Activated CD8-positive, alpha-beta memory T cell treated with anti-CD3 and anti-CD28 coated beads for 36 hours (primary cell): ENCODE measurements around the gene DCTN1. TPM values are rescaled to one million over a fixed set of nuclear protein-coding genes. Genes with fewer than 3 reads are reported as not detected.

Experiments used
- CTCF ChIA-PET: fragments of 350-600 bp; sonication (Branson Sonifier 250); formaldehyde crosslinking; loops from one replicate; lab custom pipeline; 2021; ENCODE audit warnings: antibody characterized with exemption; lab: Charles Lee
- POLR2A ChIA-PET: fragments of 350-600 bp; sonication (Branson Sonifier 250); formaldehyde crosslinking; loops from one replicate; lab custom pipeline; 2021; ENCODE audit warnings: antibody characterized with exemption; lab: Charles Lee
- total RNA-seq, 2 experiments: library from RNA; stranded (reverse); gene quantifications; one replicate each; pipeline ENCODE4 v1.2.3, GENCODE V29; 2021

Gene DCTN1
- total RNA-seq, 2 experiments from 2014 or later, result 92.9 to 102 TPM

DNA sequence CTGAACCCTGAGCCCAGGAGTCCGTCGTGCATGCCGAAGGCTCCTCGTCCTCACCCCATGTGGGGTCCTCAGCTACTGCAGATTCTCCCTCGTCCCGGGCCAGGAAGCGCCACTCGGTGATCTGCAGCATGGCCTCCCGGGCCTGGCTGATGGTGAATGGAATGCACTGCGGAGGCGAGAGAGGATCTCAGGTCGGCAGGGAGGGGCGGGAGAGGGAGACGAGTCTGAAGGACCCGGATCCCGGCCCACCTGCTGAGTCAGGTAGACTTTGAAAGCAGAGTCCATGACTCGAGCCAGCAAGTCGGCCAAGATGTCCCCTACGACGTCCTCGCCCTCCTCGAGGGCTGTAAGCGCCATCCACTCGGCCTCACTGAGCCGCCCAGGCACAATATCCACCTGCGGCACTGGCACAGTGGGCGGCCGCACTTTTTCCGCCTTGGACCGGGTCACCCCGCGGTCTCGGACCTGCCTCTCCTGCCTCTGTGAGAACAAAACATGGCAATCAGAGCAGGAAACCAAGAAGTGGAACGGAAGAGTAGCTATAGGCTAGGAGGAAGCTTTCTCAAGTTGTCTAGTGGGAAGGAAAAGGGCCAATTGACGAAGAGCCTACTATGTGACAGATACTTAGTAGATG is 35.8 kb upstream of the DCTN1 start:
- ChIA-PET CTCF (no interaction called here), POLR2A (no interaction called here)

DNA sequence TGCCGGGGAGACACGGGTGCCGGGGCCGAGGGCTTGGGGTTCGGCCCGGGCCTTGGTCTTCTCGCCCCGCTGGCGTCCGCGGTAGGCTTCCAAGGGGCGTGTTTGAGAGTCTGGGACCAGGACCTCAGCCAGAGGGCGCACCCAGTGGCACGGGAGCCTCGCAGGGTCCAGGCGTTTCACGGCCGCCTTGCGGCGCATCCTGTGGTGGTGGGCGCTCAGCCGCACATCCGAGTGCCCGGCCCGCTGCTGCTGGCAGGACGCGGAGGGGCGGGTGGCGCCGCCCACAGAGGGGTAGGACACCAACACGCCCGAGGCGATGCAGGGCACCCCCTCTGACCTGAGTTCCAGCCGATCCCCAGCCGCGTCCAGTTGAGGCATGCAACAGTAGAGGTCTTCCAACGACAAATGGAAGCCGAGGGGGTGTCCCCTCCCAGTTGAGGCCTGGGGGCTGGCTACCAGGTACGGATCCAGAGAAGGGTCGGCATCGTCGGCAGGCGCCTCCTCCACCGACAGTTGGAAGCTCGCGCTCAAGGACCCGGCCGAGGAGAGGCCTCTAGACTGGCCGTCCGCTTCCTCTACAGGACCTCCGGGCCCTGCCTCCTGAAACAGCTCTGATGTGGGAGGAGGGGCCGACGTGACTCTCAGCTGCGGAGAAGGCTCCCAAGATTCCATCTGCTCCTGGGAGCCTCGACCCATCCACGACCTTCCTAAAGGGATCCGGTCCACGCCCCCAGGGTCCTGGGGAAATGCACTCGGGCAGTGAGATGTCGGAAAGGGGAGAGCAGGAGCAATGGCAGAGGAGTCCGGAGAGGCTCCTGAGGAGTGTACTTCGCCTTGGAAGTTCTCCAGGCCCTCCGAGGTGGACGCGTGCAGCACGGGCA is 35.0 kb upstream of the DCTN1 start:
- ChIA-PET CTCF (interaction anchor here (0.9 kb wide), 1 partner anchor 23 kb away, joined by 9 read pairs; no protein-coding TSS in a partner anchor), POLR2A (no interaction called here)

DNA sequence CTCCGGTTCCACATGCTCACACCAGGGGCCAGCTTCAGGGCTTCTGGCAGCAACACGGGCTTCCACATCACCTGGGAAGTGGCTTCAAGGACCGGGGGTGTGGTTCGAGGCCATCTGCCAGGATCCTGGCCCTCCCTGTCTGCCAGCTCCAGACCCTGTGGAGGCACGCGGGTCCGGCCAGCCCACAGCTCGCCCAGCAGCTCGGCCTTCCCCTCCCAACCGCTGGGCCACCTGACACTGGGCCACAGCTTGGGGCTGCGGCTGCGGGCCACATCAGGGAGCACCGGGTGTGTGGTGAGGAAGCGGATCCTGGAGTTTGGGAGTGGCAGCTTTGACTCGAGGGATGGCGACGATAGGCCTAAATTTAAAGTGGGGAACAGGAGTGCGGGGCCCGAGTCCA is 34.3 kb upstream of the DCTN1 start:
- ChIA-PET POLR2A (no interaction called here), CTCF (interaction anchor here (0.9 kb wide), 1 partner anchor 22 kb away, joined by 9 read pairs; no protein-coding TSS in a partner anchor)

DNA sequence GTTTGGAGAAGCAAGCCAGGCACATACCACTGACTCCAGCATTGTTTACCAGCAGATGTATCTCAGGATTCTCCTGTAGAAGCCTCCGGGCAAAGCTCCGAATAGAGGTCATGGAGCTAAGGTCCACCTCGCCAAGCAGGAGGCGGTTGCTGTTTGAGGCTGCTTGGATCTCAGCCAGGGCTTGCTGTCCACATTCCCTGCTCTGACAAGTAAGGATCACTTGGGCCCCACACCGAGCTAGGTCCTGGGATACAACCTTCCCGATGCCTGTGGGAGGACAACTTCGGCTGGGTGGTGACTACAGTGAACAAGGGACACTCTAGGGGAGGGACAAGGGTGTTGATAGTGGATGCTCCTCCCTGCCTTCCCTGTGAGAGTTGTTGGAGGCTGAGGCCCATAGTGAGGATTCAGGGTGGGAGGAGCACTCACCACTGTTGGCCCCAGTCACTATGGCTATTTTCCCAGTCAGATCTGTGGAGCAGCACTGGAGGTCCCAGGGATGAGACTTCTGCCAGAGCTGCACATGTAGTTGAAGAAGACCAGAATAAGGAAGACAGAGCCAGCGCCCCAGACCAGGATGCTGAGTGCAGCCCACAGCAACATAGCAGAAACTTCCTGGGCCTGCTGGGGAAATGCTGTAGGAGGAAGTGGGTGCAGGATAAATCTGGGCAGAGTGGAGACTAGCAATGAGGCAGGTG is 33.0 kb upstream of the DCTN1 start:
- POLR2A ChIA-PET, result no interaction called here
- CTCF ChIA-PET, result no interaction called here

DNA sequence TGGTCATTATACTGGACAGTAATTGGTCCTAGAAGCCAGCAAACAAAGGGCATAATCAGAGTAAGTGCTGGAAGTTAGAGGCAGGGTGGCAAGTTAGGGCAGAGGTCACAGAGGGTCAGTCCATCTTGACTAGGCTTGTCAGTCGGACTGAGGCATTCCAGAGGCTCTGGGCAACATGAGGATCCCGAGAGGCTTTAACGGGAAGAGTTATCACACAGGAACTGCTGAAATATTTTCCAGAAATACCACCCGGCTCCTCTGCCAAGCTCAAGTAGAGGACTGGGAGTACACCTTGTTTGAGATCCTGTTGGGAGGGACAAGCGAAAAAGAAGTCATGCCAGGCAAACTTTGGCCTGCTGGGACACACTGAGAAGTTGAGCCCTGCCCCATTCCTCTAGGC is 27.6 kb upstream of the DCTN1 start:
- CTCF ChIA-PET, result no interaction called here
- POLR2A ChIA-PET, result no interaction called here

DNA sequence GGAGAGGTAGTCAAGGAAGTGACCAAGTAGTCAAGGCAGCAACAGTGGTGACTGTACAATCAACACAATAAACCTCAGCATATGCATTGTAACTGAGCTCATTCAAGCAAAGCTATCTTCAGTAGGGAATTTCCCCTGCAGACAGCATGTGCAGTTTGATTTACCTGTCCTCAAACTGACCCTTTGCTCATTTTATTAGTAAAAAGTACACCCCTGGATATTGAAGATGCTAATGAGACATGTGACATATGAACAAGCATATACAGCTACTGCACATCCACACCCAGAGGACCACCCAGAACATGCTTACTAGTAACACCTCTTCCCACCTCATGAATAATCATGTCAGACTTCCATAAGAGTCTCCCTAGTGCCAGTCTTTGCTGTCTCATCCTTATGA is 25.9 kb upstream of the DCTN1 start:
- ChIA-PET POLR2A (no interaction called here), CTCF (no interaction called here)

DNA sequence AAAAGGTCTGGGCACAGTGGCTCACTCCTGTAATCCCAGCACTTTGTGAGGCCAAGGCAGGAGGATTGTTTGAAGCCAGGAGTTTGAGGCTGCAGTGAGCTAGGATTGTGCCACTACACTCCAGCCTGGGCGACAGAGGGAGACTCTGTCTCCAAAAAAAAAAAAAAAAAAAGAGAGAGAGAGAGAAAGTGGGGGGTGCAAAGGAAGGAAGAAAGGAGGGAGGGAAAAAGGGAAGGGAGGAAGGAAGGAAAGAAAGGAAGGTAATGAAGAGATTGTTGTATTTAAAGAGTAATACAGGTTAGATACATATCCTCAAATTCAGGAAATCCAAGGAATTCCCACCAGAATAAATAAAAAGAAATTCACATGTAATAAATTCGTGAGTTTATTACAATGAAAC is 21.8 kb upstream of the DCTN1 start:
- ChIA-PET CTCF (interaction anchor here (1.7 kb wide), 1 partner anchor 11 kb away, joined by 5 read pairs; no protein-coding TSS in a partner anchor), POLR2A (no interaction called here)

DNA sequence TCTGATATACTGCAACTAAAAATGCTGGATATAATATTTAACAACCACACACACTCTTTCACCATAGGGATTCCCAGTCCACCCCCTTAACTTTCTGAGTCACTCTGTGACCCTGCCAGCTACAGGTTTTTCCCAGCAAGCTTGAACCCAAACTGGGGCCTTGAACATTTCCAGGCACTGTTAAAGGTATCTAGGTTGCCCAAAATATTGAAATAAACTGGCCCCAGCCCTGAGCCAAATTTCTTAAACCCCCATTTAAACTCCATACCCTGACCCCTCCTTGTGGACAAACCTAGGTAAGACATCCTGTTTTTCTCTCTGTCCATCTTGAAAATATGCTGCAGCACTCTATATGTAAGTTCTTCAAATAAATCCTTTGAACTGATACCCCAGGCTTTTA is 19.7 kb upstream of the DCTN1 start:
- ChIA-PET POLR2A (no interaction called here), CTCF (interaction anchor here (0.7 to 2.1 kb wide), 3 partner anchors 32 to 151 kb away, joined by 3 to 6 read pairs (median 3); no protein-coding TSS in a partner anchor)

DNA sequence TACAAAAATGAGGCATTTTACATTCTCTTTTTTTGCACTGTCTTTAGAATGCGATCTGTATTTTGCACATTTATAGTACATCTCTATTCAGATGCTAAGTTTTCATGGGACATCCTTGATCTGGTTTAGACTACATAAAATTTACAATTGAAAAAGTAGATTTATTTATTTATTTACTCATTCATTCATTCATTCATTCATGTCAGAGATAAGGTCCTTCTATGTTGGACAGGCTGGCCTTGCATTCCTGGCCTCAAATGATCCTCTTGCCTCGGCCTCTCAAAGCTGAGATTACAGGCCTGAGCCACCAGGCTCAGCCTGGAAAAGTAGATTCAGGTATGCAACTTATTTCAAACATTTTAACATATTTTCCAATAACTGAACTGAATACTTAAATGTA is 16.0 kb upstream of the DCTN1 start:
- CTCF ChIA-PET, result no interaction called here
- POLR2A ChIA-PET, result no interaction called here

DNA sequence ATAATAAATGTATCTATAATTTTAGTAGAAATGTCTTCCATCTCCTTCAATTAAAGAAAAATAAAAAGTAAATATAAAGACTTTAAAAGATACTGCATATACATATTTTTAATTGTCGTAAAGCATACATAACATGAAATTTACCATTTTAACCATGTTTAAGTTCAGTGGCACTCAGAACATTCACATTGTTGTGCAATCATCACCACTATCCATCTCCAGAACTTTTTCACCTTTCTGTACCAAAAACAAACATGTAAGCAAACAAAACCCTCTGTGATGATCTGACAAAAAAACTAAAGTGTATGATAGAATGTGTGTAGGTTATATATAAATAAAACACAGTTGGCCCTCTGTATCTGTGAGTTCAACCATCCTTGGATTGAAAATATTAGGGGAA is 13.4 kb upstream of the DCTN1 start:
- CTCF ChIA-PET, result no interaction called here
- POLR2A ChIA-PET, result no interaction called here

DNA sequence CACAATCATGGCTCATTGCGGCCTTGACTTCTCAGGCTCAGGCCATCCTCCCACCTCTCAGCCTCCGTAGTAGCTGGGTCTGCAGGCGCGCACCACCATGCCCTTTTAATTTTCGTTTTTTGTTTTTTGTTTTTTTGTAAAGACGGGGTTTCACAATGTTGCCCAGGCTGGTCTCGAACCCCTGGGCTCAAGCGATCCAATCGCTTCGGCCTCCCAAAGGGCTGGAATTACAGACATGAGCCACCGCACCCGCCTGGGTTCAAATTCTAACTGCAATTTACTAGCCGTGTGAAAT is 12.3 kb upstream of the DCTN1 start:
- CTCF ChIA-PET, result interaction anchor here (0.6 to 1.5 kb wide), 7 partner anchors 13 to 245 kb away, joined by 3 to 9 read pairs (median 3); partner anchors contain the start of gene DCTN1
- POLR2A ChIA-PET, result interaction anchor here (0.6 kb wide), 1 partner anchor 29 kb away, joined by 3 read pairs; the partner anchor contains the start of gene C2orf81

DNA sequence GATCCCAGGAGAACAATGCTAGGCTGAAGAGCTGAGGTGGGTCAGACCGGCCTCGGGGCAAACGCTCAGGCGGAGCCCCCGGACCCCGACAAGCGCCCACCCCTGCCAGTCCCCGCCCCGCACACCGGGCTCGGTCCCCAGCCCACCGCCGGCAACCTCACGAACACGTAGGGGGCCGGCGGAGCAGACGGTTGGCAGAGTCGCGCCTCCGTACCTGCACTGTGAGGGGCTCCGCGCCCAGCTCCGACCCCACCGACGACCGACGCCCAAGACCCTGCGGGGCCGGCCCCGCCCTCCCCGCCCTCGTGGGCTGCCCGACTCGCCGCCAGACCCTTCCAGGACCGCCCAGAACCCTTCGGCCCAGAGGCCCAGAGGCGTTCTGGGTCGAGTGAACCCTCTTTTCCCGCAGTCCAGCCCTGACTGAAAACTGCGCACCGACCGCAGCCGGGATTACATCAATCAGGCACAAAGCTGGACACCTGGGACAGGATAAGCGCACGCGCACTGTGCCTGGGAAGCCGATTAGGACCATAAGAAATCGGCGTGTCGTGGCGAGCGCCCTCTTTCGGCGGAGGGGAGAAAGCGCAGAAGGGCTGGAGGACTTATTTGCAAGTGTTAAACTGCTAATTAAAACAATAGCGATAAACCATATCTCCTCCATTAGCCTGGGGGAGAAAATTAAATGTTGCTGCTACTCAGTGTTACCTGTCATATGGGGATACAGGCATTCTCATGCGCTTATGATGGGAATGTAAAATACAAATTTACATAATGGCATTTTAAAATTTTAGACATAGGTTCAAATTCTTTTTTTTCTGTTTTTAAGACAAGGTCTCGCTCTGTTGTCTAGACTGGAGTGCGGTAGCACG is 11.7 kb upstream of the DCTN1 start:
- ChIA-PET CTCF (interaction anchor here (0.5 to 2.4 kb wide), 17 partner anchors 9 to 1143 kb away, joined by 3 to 10 read pairs (median 3); partner anchors contain the start of gene DCTN1), POLR2A (interaction anchor here (0.6 to 0.7 kb wide), 2 partner anchors 29 to 30 kb away, joined by 3 read pairs; partner anchors contain the start of genes C2orf81 and WDR54)

DNA sequence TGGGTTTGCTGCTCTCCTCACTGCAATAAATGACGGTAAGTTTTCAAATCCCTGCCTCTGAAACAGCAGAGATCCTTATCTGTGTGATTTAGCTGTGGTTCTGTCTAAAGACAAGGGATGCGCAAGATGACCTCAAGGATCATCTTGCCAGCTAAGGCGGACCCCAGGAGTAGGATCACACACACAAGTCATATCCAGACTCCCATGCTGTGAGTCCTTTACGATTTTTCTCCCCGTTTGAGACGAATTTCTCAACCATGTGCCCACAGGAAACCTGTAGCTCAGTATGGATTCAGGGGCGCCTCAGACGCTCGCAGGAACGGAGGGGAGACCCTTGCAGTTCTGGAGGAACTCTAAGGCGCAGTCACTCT is 11.1 kb upstream of the DCTN1 start:
- POLR2A ChIA-PET, result interaction anchor here (0.7 kb wide), 1 partner anchor 30 kb away, joined by 3 read pairs; the partner anchor contains the start of genes C2orf81 and WDR54
- CTCF ChIA-PET, result interaction anchor here (0.5 to 2.4 kb wide), 14 partner anchors 10 to 1142 kb away, joined by 3 to 10 read pairs (median 4); partner anchors contain the start of gene DCTN1

DNA sequence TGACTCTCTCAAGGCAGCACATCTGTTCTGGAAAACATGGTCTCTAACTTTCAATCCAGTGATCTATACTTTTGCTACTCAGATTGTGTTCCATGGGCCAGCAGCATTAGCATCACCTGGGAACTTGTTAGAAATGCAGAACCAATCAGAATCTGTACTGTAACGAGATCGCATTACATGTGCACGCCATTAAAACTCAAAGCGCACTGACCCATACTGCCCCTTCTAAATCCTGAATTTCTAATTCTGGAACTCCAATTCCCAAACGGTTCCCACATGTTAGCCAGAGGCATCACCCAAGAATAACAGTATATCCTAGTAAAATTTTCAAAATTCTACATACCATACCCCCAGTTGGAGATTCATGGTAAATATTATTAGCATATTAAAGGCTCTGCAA is 10.5 kb upstream of the DCTN1 start:
- CTCF ChIA-PET, result interaction anchor here (1.1 to 2.4 kb wide), 5 partner anchors 11 to 192 kb away, joined by 3 to 10 read pairs (median 5); no protein-coding TSS in a partner anchor

DNA sequence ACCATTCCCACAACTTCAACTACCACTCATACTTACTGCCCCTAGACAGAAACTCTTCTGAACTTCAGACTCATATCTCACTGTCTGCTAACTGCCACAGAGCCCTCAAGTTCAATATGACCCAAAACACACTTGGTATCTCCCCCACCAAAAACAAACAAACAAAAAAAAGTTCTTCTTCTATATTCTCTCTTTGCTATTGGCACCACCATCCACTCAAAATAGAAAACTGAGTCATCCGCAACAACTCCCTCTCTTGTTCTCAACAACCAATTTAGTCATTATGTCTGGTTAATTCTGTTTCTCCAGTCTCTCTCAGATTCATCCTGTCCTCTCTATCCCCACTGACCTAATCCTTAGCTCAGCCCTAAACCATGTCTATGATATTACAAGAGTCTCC is 7.2 kb upstream of the DCTN1 start:
- ChIA-PET POLR2A (no interaction called here), CTCF (no interaction called here)

More for the DNA sequence above, 10.5 kb upstream of the DCTN1 start:
- POLR2A ChIA-PET, result no interaction called here

DNA sequence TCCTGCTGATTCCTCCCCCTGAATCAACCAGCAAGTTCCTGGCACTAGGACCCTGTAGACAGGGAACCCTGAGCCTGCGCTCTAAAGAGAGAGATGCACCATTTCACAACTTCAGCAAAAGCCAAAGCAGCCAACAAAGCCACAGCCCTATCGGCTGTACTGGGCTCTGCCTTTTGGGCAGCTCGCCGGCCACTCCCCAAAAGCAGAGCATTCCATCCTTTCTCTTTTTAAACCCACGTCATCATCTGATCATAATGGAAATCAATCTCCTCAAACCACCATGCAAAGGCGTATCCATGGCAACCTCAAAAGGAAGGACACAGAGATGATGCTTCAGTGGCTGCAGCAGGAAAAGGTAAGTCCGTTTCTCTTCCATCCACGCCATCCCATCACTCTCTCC is 5.3 kb upstream of the DCTN1 start:
- ChIA-PET POLR2A (interaction anchor here (0.6 kb wide), 1 partner anchor 415 kb away, joined by 3 read pairs; no protein-coding TSS in a partner anchor), CTCF (interaction anchor here (0.7 to 0.8 kb wide), 2 partner anchors 50 to 60 kb away, joined by 3 read pairs; no protein-coding TSS in a partner anchor)

DNA sequence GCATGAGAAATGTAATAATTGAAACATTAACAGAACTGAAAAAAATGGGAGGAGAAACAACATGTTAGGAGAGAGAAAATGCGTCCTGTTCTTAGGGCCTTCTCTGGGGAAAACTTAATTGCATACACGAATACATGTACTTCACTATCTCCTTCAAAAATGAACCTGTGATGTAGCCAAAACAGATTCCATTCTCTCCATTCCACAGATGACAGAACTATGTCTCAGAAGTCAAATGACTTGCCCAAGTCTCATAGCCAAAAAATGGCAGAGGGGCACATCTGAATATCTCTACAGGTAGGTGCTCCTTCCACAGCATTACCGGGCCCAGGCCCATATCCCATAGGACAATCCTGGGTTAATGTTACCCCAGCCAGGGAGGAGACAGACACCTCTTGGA is 3.9 kb upstream of the DCTN1 start:
- ChIA-PET CTCF (no interaction called here), POLR2A (no interaction called here)

DNA sequence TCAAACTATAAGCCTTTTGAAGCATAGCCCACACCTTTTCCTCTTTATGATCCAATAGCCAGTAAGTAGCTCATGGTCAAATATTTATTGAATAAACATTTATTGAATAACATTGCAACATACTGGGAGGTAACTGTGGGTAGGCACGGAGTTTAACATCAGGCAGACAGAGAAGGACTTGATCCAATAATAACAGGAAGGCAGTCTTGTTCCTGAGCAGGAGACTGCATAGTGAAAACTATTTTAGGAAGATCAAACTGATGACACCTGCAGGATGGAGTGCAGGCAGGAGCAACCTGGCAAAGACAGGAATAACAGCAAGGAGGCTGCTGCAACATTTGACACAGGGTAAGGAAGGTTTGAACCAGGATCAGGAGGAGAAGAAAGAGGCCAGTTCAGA is 3.1 kb upstream of the DCTN1 start:
- ChIA-PET CTCF (no interaction called here), POLR2A (no interaction called here)
